Stimulated activated CD8-positive, alpha-beta memory T cell treated with anti-CD3 and anti-CD28 coated beads, Interleukin-12 subunit alpha, Interleukin-12 subunit beta, amount 100 ng/mL, for 1 hour (primary cell): ENCODE measurements around the gene PUM1.
"Not testable (repeated sequence)": the region's sequence is repeated elsewhere in the genome, so short reads cannot be mapped to it uniquely, and the experiment has no call there.

Experiments used
- DNase-seq: peaks from one replicate; pipeline ENCODE4 v3.0.0-alpha.2; 2020; ENCODE audit warnings: low read depth

The PUM1 gene

DNA sequence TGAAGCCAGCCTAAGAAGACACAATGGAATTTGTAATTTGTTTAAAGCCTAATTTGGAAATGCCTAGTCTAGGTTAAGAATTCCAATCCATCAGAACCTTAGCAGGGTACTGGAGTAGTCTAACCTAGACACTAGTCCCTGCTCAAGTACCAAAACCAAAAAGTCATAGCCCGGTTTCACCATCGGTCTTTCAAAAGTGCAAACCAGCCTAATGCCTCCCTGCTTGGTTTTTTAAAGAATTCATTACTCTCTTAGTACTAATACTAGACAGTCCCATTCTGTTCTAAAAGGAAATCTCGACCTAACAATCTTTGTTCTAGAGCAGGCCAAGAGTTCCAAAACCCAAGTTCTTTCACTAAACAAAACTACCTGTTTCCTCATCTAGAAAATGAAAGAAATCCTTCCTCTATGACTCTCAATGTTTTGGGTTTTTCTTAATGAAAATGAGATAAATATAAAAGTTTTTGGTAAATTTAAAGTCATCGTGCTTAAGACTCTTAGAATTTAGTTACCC is 2.6 kb downstream of the PUM1 start:
- no peak for DNase-seq

DNA sequence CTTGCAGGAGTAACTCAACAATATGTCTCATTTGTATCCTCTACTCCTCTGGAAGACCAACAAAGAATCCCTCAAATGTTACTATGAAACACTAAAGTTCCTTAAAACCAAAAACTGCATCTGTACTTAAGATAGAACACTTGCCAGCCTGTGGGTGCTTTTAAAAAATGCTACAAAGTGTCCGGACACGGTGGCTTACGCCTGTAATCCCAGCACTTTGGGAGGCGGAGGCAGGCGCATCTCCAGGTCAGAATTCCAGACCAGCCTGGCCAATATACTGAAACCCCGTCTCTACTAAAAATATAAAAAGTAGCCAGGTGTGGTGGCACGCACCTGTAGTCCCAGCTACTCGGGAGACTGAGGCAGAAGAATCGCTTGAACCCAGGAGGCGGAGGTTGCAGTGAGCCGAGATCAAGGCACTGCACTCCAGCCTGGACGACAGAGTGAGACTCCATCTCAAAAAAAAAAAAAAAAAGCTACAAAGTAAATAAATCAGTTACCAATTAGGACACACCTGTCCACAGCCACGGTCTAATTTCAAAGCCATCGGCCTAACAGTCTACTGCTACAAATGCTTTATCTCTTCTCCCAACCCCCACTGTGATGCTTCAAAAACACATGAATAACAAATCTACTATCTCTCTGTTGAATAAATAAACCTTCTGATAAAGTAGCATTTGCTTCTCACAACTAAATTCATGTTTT is 3.2 kb downstream of the PUM1 start:
- DNase-seq, result not testable (repeated sequence)

- no peak for DNase-seq
Measured at GRCh38 chr1:31058012-31058411, 7.5 kb downstream of the PUM1 start.

DNA sequence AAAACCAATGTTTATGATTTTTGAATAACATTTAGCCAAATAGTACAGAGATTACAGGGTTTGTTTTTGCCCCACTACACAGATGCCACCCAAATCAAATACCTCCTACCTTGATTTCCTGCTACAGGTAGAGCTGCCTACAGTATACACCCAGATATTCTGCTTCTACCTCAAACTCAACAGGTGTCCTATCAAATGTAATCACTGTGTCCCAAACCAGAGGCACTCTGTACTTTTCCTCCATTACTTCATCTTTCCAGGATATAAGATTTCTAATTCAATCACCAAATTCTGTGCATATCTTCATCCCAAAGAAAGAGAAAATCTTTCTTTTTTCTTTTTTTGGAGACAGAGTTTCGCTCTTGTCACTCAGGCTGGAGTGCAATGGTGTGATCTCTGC is 9.6 kb downstream of the PUM1 start:
- no peak for DNase-seq

- DNase-seq, result no peak
Measured at GRCh38 chr1:31055501-31055900, 10.0 kb downstream of the PUM1 start.

- no peak for DNase-seq
Measured at GRCh38 chr1:31054958-31055481, 10.5 kb downstream of the PUM1 start.

GRCh38 chr1:31054349-31054748 is 11.2 kb downstream of the PUM1 start:
- no peak for DNase-seq

- not testable (repeated sequence) for DNase-seq
Measured at GRCh38 chr1:31052613-31053012, 12.9 kb downstream of the PUM1 start.

DNA sequence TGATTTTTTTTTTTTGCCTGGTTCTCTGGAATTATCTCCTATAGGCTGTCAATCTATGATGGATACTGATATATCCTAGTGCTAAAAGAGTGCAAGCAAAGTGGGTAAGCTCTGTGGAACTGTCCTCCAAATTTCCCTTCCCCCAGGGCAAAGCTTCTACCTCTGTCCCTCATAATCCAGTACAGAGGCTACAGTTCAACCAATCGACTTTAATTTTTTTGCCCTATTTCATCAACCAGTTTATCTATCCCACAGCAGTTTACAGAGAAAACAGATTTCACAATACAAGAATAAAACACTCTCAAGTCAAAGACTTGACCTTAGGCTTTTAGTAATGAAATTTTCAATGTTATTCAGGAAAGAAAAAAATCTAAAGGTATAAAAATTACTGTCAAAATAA is 13.9 kb downstream of the PUM1 start:
- no peak for DNase-seq

DNA sequence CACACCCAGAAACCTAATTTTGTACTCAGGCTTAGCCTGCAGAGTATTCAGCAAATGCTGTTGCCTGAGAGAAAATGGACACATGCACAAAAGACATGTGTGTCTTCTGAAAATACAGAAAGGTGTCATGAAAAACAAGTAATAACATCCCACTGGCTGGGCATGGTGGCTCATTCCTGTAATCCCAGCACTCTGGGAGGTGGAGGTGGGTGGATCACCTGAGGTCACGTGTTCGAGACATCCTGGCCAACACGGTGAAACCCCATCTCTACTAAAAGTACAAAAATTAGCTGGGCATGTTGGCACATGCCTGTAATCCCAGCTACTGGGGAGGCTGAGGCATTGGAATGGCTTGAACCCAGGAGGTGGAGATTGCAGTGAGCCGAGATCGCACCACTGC is 18.0 kb downstream of the PUM1 start:
- not testable (repeated sequence) for DNase-seq

GRCh38 chr1:31043631-31044030 is 21.9 kb downstream of the PUM1 start:
- DNase-seq, result no peak

DNA sequence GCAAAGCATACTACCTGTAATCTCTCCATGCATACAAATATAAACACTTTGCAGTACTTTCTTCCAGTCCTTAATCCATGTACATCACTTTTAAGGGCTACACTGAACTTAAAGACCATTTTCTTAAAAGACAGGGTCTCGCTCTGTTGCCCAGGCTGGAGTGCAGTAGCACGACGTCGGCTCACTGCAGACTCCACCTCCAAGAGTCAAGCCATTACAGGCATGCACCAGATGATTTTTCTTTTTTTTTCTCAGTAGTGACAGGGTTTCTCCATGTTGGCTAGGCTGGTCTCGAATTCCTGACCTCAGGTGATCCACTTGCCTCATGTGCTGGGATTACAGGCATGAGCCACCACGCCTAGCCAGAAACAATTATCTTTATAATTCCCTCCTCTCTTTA is 22.9 kb downstream of the PUM1 start:
- DNase-seq, result no peak

DNA sequence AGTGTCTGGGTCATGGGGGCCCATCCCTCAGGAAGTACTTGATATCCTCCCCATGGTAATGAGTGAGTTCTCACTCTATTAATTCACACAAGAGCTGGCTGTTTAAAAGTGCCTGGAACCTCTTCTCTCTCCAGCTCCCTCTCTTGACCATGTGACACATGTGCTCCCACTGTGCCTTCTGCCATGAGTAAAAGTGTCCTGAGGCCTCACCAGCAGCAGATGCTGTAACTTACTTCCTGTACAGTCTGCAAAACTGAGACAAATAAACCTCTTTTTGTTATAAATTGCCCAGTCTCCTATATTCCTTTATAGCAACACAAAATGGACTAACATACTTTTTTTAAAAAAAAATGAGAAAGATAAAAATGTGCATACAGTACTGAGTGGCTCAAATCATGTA is 24.0 kb downstream of the PUM1 start:
- no peak for DNase-seq

DNA sequence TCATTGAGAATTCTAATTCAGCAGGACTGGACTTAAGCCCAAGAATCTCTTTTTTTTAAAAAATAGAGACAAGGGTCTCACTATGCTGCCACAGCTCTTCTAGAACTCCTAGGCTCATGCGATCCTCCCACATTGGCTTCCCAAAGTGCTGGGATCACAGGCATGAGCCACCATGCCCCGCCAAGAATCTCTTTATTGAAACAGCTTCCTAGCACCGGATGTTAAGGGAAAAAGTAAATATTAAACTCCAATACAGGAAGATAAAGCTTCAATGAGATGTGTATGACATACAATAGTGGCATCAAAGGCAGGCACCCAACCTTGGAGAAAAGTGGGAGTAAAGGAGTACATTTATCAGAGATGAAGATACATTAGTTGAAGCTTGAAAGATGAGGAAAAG is 25.5 kb downstream of the PUM1 start:
- DNase-seq, result no peak

DNA sequence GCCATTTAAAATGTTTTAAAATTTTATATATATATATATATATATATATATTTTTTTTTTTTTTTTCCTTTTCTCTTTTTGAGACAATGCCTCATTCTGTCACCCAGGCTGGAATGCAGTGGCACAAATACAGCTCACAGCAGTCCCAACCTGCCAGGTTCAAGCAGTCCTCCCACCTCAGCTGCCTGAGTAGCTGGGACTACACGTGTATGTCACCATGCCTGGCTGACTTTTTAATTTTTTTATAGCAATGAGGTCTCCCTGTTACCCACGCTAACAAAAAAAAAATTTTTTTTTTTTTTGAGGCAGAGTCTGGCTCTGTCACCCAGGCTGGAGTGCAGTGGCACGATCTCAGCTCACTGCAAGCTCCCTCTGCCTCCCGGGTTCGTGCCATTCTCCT is 26.6 kb downstream of the PUM1 start:
- not testable (repeated sequence) for DNase-seq

DNA sequence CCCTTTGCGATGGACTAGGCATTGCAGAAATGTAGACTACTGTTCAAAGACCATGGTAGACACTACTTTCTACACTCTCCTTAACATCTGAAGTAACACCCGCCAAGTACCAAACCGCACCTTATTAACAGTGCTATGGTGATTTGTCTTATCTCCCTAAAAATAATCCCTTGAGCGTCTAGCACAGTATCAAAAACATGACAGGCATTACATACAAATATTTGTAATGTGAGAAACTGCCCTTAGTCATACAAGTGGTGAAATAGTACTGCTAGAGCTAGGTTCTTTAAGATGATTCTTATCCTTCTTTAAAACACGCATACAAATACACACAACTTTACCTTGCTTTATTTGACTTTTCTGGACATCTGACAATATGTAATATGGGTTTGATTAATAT is 27.2 kb downstream of the PUM1 start:
- no peak for DNase-seq

- DNase-seq, result no peak
Measured at GRCh38 chr1:31036749-31037500, 28.6 kb downstream of the PUM1 start.

DNA sequence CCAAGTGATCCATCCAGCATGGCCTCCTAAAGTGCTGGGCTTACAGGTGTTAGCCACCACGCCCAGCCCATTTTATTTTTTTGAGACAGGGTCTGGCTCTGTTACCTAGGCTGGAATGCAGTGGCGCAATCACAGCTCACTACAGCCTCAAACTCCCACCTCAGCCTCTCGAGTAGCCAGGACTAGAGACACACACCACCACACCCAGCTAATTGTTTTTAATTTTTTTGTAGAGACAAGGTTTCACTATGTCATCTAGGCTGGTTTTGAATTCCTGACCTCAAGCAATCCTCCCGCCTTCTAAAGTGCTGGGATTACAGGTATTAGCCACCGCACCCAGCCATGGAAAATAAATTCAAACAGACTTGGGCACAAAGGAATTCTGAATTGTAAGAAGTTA is 31.9 kb downstream of the PUM1 start:
- no peak for DNase-seq

GRCh38 chr1:31032266-31032665 is 33.3 kb downstream of the PUM1 start:
- DNase-seq, result no peak

- DNase-seq, result no peak
Measured at GRCh38 chr1:31031330-31032143, 34.0 kb downstream of the PUM1 start.

- DNase-seq, result no peak
Measured at GRCh38 chr1:31029026-31029425, 36.5 kb downstream of the PUM1 start.
